Measurements from ENCODE around the gene DDIT3. TPM values are rescaled to one million over a fixed set of nuclear protein-coding genes. Genes with fewer than 3 reads are reported as not detected.

The DDIT3 gene
- total and polyA plus RNA-seq, 2 of the 8 experiments (the other 6 are each of a cell fraction or from before 2014, with no cell fraction given) = 4.9 to 5.7 TPM

GRCh38 chr12:57489157-57489641, 31.1 kb downstream of the DDIT3 start:
- FAIRE-seq (no peak), DNase-seq (ENCODE audit: low read depth in 1 of 2, low spot score in 2 of 2) (no peak)
- H3K27me3 ChIP-seq (replicated peaks in 1 of 4; ENCODE audit: control insufficient read depth in 3 of 4, extremely low read depth in 1 of 4, insufficient read depth in 3 of 4, low read length in 3 of 4) = no peaks in the 10 kb centered on the region
- H3K9ac ChIP-seq (replicated peaks in 1 of 4; ENCODE audit: extremely low read depth in 1 of 4, low read depth in 3 of 4, low read length in 3 of 4) = peak overlapping the region in 1 of 4 experiments; percentile 61; a peak in 3 of 7 replicates
- H4K91ac ChIP-seq (replicated peaks; ENCODE audit: insufficient read length, low read length) = no peak overlapping the region
- peak overlapping the region; percentile 98; the same call in 1 of the 2 replicates for H2BK5ac ChIP-seq (ENCODE audit: low read depth, low read length)
- peaks cover 7% of the 10 kb centered on the region; the same call in 1 of the 2 replicates for H3K23me2 ChIP-seq (ENCODE audit: low read depth, low read length)
- TF ChIP-seq RFX5 (IDR thresholded peaks at IDR 0.05; ENCODE audit: borderline replicate concordance, low read depth, low read length) = no peak
- no peak overlapping the region for H3K14ac ChIP-seq (ENCODE audit: insufficient read length)
- H3K18ac ChIP-seq (ENCODE audit: extremely low read depth, low read length) = no peak overlapping the region
- peak overlapping the region; percentile 66 to 74 for H3K4me2 ChIP-seq (ENCODE audit: insufficient read depth in 1 of 2, low read depth in 2 of 2, low read length in 2 of 2)
- H3K4ac ChIP-seq (replicated peaks; ENCODE audit: insufficient read length, low read depth, low read length) = no peak overlapping the region
- H4K20me1 ChIP-seq (replicated peaks in 1 of 2; ENCODE audit: control insufficient read depth in 1 of 2, insufficient read depth in 2 of 2, low read length in 2 of 2) = peaks cover 0 to 3% of the 10 kb centered on the region in 2 experiments
- peaks cover 14 to 28% of the 10 kb centered on the region in 2 experiments for H3K79me2 ChIP-seq (ENCODE audit: control insufficient read depth in 1 of 2, insufficient read depth in 2 of 2, low read length in 2 of 2)
- H2BK15ac ChIP-seq (ENCODE audit: low read length) = no peak overlapping the region
- peaks cover 0 to 7% (median 2%) of the 10 kb centered on the region in 4 experiments; a peak in 5 of 7 replicates for H3K4me1 ChIP-seq (replicated peaks in 1 of 4; ENCODE audit: control insufficient read depth in 3 of 4, insufficient read depth in 4 of 4, low read length in 3 of 4)
- peaks cover 8% of the 10 kb centered on the region; the same call in 1 of the 2 replicates for H3K79me1 ChIP-seq (ENCODE audit: low read depth, low read length)
- no peak overlapping the region for H2BK20ac ChIP-seq (ENCODE audit: low read length)
- H2BK12ac ChIP-seq (ENCODE audit: low read depth, low read length) = no peak overlapping the region
- H4K8ac ChIP-seq (ENCODE audit: extremely low read depth, insufficient read depth, low read length) = no peak overlapping the region
- no peaks in the 10 kb centered on the region; a peak in 1 of 4 replicates for H3K9me3 ChIP-seq (ENCODE audit: insufficient read depth in 2 of 2, low read depth in 1 of 2, low read length in 1 of 2)
- ChIA-PET CTCF (ENCODE audit: partially characterized antibody) (interaction anchor here (1.9 to 25.1 kb wide), 3 partner anchors 9 to 31 kb away, joined by 5 to 441 read pairs (median 34); partner anchors contain the start of genes GLI1 and INHBE), POLR2A (ENCODE audit: partially characterized antibody) (interaction anchor here (0.5 to 1.5 kb wide), 5 partner anchors 37 to 354 kb away, joined by 3 to 5 read pairs (median 4); no protein-coding TSS in a partner anchor)
- no peak overlapping the region for H2AFZ ChIP-seq (ENCODE audit: low read length)
- no peak overlapping the region for H2AK5ac ChIP-seq (ENCODE audit: low read depth, low read length)
- no peak overlapping the region for H2BK120ac ChIP-seq (replicated peaks; ENCODE audit: low read depth, low read length)
- H3K56ac ChIP-seq (replicated peaks; ENCODE audit: insufficient read length, low read depth, low read length) = no peak overlapping the region
- peak overlapping the region; percentile 77 to 99 (median 94); a peak in 7 of 8 replicates for H3K4me3 ChIP-seq (ENCODE audit: extremely low read depth in 1 of 4, insufficient read depth in 2 of 4, low read depth in 3 of 4, low read length in 4 of 4)
- no peak overlapping the region for H4K5ac ChIP-seq (ENCODE audit: insufficient read length, low read depth, low read length)
- WGBS, 2 experiments (ENCODE audit: extremely low coverage in 1 of 2, insufficient coverage in 1 of 2, insufficient read length in 1 of 2, insufficient replicate concordance in 2 of 2, low coverage in 1 of 2, low lambda C conversion rate in 2 of 2, missing lambda C conversion rate in 1 of 2) = 99% methylated on average over 5 of the region's 5 CpGs; no CpG with 5 or more reads in 1 of the 2 experiments
- no peak overlapping the region for H3K23ac ChIP-seq (ENCODE audit: insufficient read length)
- no peak overlapping the region; the same call in 1 of the 2 replicates for H3K27ac ChIP-seq (ENCODE audit: low read depth, low read length)
- H3K36me3 ChIP-seq (ENCODE audit: control insufficient read depth in 2 of 4, insufficient read depth in 4 of 4, low read length in 3 of 4) = peaks cover 22 to 46% (median 40%) of the 10 kb centered on the region in 4 experiments

Measured in H1 (cell line).